IMR-90 (cell line): ENCODE measurements around the gene ZNF248. TPM values are rescaled to one million over a fixed set of nuclear protein-coding genes. Genes with fewer than 3 reads are reported as not detected.

Source experiments
- ATAC-seq: fragments of 200-7000 bp; cut with Tn5 transposase; 2 replicates; pipeline ENCODE4 v1.9.1; 2020; ENCODE audit warnings: low read depth, mild to moderate bottlenecking, moderate library complexity
- BruUV-seq: library from RNA; stranded (reverse); fragments of 400-500 nt; replicated peaks from 2 replicates; lab custom pipeline; 2021; lab: Mats Ljungman, UMichigan
- CTCF ChIA-PET: fragments of 300-600 bp; formaldehyde crosslinking; extraction: SDS; loops from one replicate; lab custom pipeline; 2021; ENCODE audit warnings: antibody characterized with exemption; lab: Yijun Ruan, JAX
- POLR2A ChIA-PET: fragments of 300-600 bp; sonication (Branson Sonifier 250); formaldehyde crosslinking; loops from one replicate; lab custom pipeline; 2022; ENCODE audit warnings: antibody characterized with exemption; ENCODE audit not compliant: unreplicated experiment; lab: Charles Lee
- DNase-seq: peaks from one replicate; pipeline ENCODE4 v3.0.0; 2013
- H2AFZ ChIP-seq: replicated peaks from 2 replicates; pipeline ENCODE3; 2013; ENCODE audit warnings: low read length, mild to moderate bottlenecking; ENCODE audit not compliant: poor library complexity
- H2AK5ac ChIP-seq: 2 replicates; pipeline ENCODE4 v1.6.1; 2013; ENCODE audit warnings: low read depth, low read length, inconsistent platforms
- H2AK9ac ChIP-seq: replicated peaks from 2 replicates; pipeline ENCODE3; 2013; ENCODE audit warnings: mild to moderate bottlenecking, low read depth, low read length, moderate library complexity; ENCODE audit not compliant: poor library complexity
- H2BK120ac ChIP-seq: 2 replicates; pipeline ENCODE4 v1.6.1; 2013; ENCODE audit warnings: low read depth, low read length, inconsistent platforms
- H2BK15ac ChIP-seq: 3 replicates; pipeline ENCODE4 v1.6.1; 2013; ENCODE audit warnings: low read depth, low read length, inconsistent platforms
- H2BK20ac ChIP-seq: 2 replicates; pipeline ENCODE4 v1.6.1; 2013; ENCODE audit warnings: low read depth, mild to moderate bottlenecking, inconsistent platforms, low read length, moderate library complexity
- H2BK5ac ChIP-seq: 2 replicates; pipeline ENCODE4 v1.6.1; 2013; ENCODE audit warnings: mild to moderate bottlenecking, low read depth, low read length, inconsistent platforms; ENCODE audit not compliant: poor library complexity, severe bottlenecking
- H3K14ac ChIP-seq: replicated peaks from 2 replicates; pipeline ENCODE4 v1.6.1; 2013; ENCODE audit warnings: low read depth, low read length, inconsistent platforms
- H3K18ac ChIP-seq: 2 replicates; pipeline ENCODE4 v1.6.1; 2013; ENCODE audit warnings: low read depth, low read length, control low read depth
- H3K23ac ChIP-seq: 2 replicates; pipeline ENCODE4 v1.6.1; 2013; ENCODE audit warnings: low read depth, low read length, inconsistent platforms
- H3K27ac ChIP-seq: 2 replicates; pipeline ENCODE4 v1.5.1; 2013; ENCODE audit warnings: mild to moderate bottlenecking, control low read depth, low read length; ENCODE audit not compliant: insufficient read depth
- H3K27me3 ChIP-seq: 2 replicates; pipeline ENCODE4 v1.6.1; 2013; ENCODE audit warnings: low read length; ENCODE audit not compliant: control insufficient read depth, insufficient read depth
- H3K36me3 ChIP-seq: 2 replicates; pipeline ENCODE4 v1.6.1; 2013; ENCODE audit warnings: low read length, mixed read lengths; ENCODE audit not compliant: control insufficient read depth, insufficient read depth
- H3K4ac ChIP-seq: 2 replicates; pipeline ENCODE4 v1.6.1; 2013; ENCODE audit warnings: low read depth, low read length, inconsistent platforms
- H3K4me1 ChIP-seq: 2 replicates; pipeline ENCODE4 v1.6.1; 2013; ENCODE audit warnings: low read length, mixed read lengths; ENCODE audit not compliant: control insufficient read depth, insufficient read depth
- H3K4me2 ChIP-seq: 2 replicates; pipeline ENCODE4 v1.6.1; 2013; ENCODE audit warnings: low read depth, mild to moderate bottlenecking, control low read depth, low read length, moderate library complexity
- H3K4me3 ChIP-seq: 2 replicates; pipeline ENCODE4 v1.5.1; 2013; ENCODE audit warnings: low read depth, mild to moderate bottlenecking, control low read depth, low read length, moderate library complexity; ENCODE audit not compliant: insufficient read depth
- H3K56ac ChIP-seq: 2 replicates; pipeline ENCODE4 v1.6.1; 2013; ENCODE audit warnings: low read length, inconsistent platforms; ENCODE audit not compliant: insufficient read depth; ENCODE audit errors: extremely low read depth
- H3K79me1 ChIP-seq, 2 experiments: 2 replicates each; pipeline ENCODE4 v1.6.1; 2013; ENCODE audit warnings: low read length in 2 of 2, inconsistent platforms in 1 of 2, low read depth in 1 of 2
- H3K9ac ChIP-seq: 2 replicates; pipeline ENCODE4 v1.6.1; 2013; ENCODE audit warnings: low read depth, low read length, control low read depth
- H3K9me1 ChIP-seq: 2 replicates; pipeline ENCODE4 v1.6.1; 2013; ENCODE audit warnings: low read length, inconsistent platforms; ENCODE audit not compliant: insufficient read depth
- H3K9me3 ChIP-seq: 2 replicates; pipeline ENCODE4 v1.6.1; 2013; ENCODE audit warnings: low read length; ENCODE audit not compliant: control insufficient read depth, insufficient read depth
- H4K20me1 ChIP-seq: 2 replicates; pipeline ENCODE4 v1.6.1; 2013; ENCODE audit warnings: low read length, inconsistent platforms; ENCODE audit not compliant: insufficient read depth
- H4K5ac ChIP-seq: 2 replicates; pipeline ENCODE4 v1.6.1; 2013; ENCODE audit warnings: mild to moderate bottlenecking, low read depth, low read length, control low read depth
- H4K8ac ChIP-seq, 2 experiments: 2 replicates each; pipeline ENCODE4 v1.6.1; 2013; ENCODE audit warnings: low read depth in 2 of 2, low read length in 2 of 2, control low read depth in 1 of 2, inconsistent platforms in 1 of 2
- H4K91ac ChIP-seq: 2 replicates; pipeline ENCODE4 v1.6.1; 2013; ENCODE audit warnings: low read depth, low read length, inconsistent platforms; ENCODE audit not compliant: insufficient read depth
- BHLHE40 ChIP-seq: fragments of 150-350 bp; IDR thresholded peaks from 2 replicates; pipeline ENCODE4 v1.6.1; 2016; ENCODE audit warnings: mild to moderate bottlenecking, low read depth, low read length
- CTCF ChIP-seq: conservative IDR thresholded peaks from 2 replicates; pipeline ENCODE4 v1.5.1; 2012; ENCODE audit warnings: mild to moderate bottlenecking, low read depth, low read length, improper control_type of control experiment
- ELK1 ChIP-seq: fragments of 150-350 bp; IDR thresholded peaks from 2 replicates; pipeline ENCODE4 v1.6.1; 2016; ENCODE audit warnings: low read depth, mild to moderate bottlenecking, low read length, moderate library complexity, borderline replicate concordance
- FOS ChIP-seq: fragments of 150-350 bp; IDR thresholded peaks from 2 replicates; pipeline ENCODE4 v1.6.1; 2016; ENCODE audit warnings: low read depth, low read length
- MAFK ChIP-seq: IDR thresholded peaks from 2 replicates; pipeline ENCODE4 v1.6.1; 2012; ENCODE audit warnings: low read depth, low read length, improper control_type of control experiment
- MXI1 ChIP-seq: IDR thresholded peaks from 2 replicates; pipeline ENCODE4 v1.6.1; 2012; ENCODE audit warnings: low read depth, mild to moderate bottlenecking, low read length, moderate library complexity, borderline replicate concordance
- NFE2L2 ChIP-seq: fragments of 150-350 bp; IDR thresholded peaks from 2 replicates; pipeline ENCODE4 v1.6.1; 2016; ENCODE audit warnings: low read depth, mild to moderate bottlenecking, low read length
- POLR2A ChIP-seq: IDR thresholded peaks from 2 replicates; pipeline ENCODE4 v1.6.1; 2012; ENCODE audit warnings: mild to moderate bottlenecking, low read depth, low read length
- RAD21 ChIP-seq: IDR thresholded peaks from 2 replicates; pipeline ENCODE4 v1.6.1; 2012; ENCODE audit warnings: low read length, improper control_type of control experiment
- RCOR1 ChIP-seq: IDR thresholded peaks from 2 replicates; pipeline ENCODE4 v1.6.1; 2012; ENCODE audit warnings: mild to moderate bottlenecking, low read length, improper control_type of control experiment; ENCODE audit not compliant: insufficient replicate concordance
- USF2 ChIP-seq: fragments of 150-350 bp; IDR thresholded peaks from 2 replicates; pipeline ENCODE4 v1.6.1; 2017; ENCODE audit warnings: mild to moderate bottlenecking, antibody characterized with exemption, low read length, low read depth
- WGBS, 2 experiments: methylation state at CpG; one replicate each; pipeline versions ENCODE4 v1.1.5 to v1.1.7; 2013; ENCODE audit warnings: missing lambda C conversion rate in 2 of 2; ENCODE audit not compliant: insufficient read length in 1 of 2; ENCODE audit errors: extremely low coverage in 2 of 2; 5-methylcytosine and 5-hydroxymethylcytosine counted together
- dilution Hi-C: fragments of 300-500 bp; cut with HindIII; formaldehyde crosslinking; loops from one replicate; pipeline ENCODE4 v1.14.3; 2018; ENCODE audit warnings: low sequenced_read_pairs; ENCODE audit not compliant: unreplicated experiment
- in situ Hi-C: fragments of 300-500 bp; cut with MboI; formaldehyde crosslinking; loops from 3 replicates; pipeline ENCODE4 v1.14.3; 2019; ENCODE audit warnings: low sequenced_read_pairs, inconsistent platforms, mixed read lengths
- intact Hi-C: fragments of 100-400 bp; cut with micrococcal nuclease; formaldehyde crosslinking; loops from 2 replicates; pipeline ENCODE4 v1.10.0; 2022
- polyA plus RNA-seq, 3 experiments: library from polyadenylated mRNA; depleted of rRNA; stranded (reverse); fragments of >200 nt; gene quantifications; 2 replicates each; pipeline ENCODE4 v1.2.3, GENCODE V29; 2012; ENCODE audit warnings: low replicate concordance in 1 of 3
- total RNA-seq: library from RNA; depleted of rRNA; stranded (reverse); fragments of >200 nt; gene quantifications from 2 replicates; pipeline ENCODE4 v1.2.3, GENCODE V29; 2012

The ZNF248 gene
- total and polyA plus RNA-seq, 2 of the 4 experiments (the other 2 are of a cell fraction) = 5.1 to 5.7 TPM

- Histone ChIP-seq H3K56ac (no peak overlapping the region), H3K14ac (no peak overlapping the region), H2BK20ac (no peak overlapping the region), H3K9me1 (no peaks in the 10 kb centered on the region), H3K4me3 (no peak overlapping the region), H2AK9ac (no peak overlapping the region), H4K20me1 (no peaks in the 10 kb centered on the region), H2BK5ac (no peak overlapping the region), H3K36me3 (no peaks in the 10 kb centered on the region), H3K23ac (no peak overlapping the region), H2BK15ac (no peak overlapping the region), H3K18ac (no peak overlapping the region), H4K91ac (no peak overlapping the region), H2BK120ac (no peak overlapping the region), H3K4me1 (no peaks in the 10 kb centered on the region), H3K27me3 (no peaks in the 10 kb centered on the region), H3K9ac (no peak overlapping the region), H3K4me2 (no peak overlapping the region), H2AK5ac (no peak overlapping the region), H4K8ac (no peak overlapping the region), H3K27ac (no peak overlapping the region), H3K79me1 (no peaks in the 10 kb centered on the region), H2AFZ (no peak overlapping the region), H3K4ac (no peak overlapping the region), H4K5ac (no peak overlapping the region), H3K9me3 (peaks cover 7% of the 10 kb centered on the region)
- whole genome bisulfite sequencing, 2 experiments = no CpG with 5 or more reads among the region's 3 CpGs
- no peak for TF ChIP-seq POLR2A
- no peak for TF ChIP-seq FOS
- TF ChIP-seq MAFK = no peak
- TF ChIP-seq RCOR1 = no peak
- no peak for TF ChIP-seq BHLHE40
- TF ChIP-seq MXI1 = no peak
- no peak for TF ChIP-seq ELK1
- TF ChIP-seq RAD21 = no peak
- no peak for TF ChIP-seq USF2
- TF ChIP-seq NFE2L2 = no peak
- no peak for TF ChIP-seq CTCF
- BruUV-seq = no TSS peak
- dilution Hi-C loops = no loop called here
- intact Hi-C loops = no loop called here
- in situ Hi-C loops = no loop called here
- ChIA-PET CTCF (no interaction called here), POLR2A (no interaction called here)
- DNase-seq (no peak), ATAC-seq (no peak)
These were observed 38.3 kb upstream of the ZNF248 start for GRCh38 chr10:37895674-37896073.
